ENCODE measurements around the gene EIF5. TPM values are rescaled to one million over a fixed set of nuclear protein-coding genes. Genes with fewer than 3 reads are reported as not detected.
A peak's percentile ranks its signal among the peaks of the same experiment; 100 is the strongest.

Gene EIF5
- total and polyA plus RNA-seq, 3 donors from 2014 or later: 308 to 366 (median 309) TPM

GRCh38 chr14:103292426-103293374, 41.3 kb upstream of the EIF5 start:
- TF ChIP-seq CTCF (IDR thresholded peaks at IDR 0.05) (peak; percentile 83 to 89 (median 83)), POLR2A (IDR thresholded peaks at IDR 0.05) (no peak)
- 31 to 53% methylated on average over 6 to 10 of the region's 10 CpGs for WGBS, 2 donors
- intact Hi-C loops (cut with DNase I; ENCODE audit: low total_unique reads): loop anchor here (10.0 kb wide), 1 partner anchor 188 kb away; no protein-coding TSS in a partner anchor
- no peaks in the 10 kb centered on the region for H3K9me3 ChIP-seq
- DNase-seq: peak; percentile 86
- H3K27ac ChIP-seq: no peak overlapping the region
- H3K27me3 ChIP-seq: no peaks in the 10 kb centered on the region
- no peaks in the 10 kb centered on the region for H3K4me1 ChIP-seq
- H3K4me3 ChIP-seq: no peak overlapping the region
- no peaks in the 10 kb centered on the region for H3K36me3 ChIP-seq (ENCODE audit: low read depth, missing control alignments)

GRCh38 chr14:103293465-103293864, 40.6 kb upstream of the EIF5 start:
- Histone ChIP-seq H3K36me3 (ENCODE audit: low read depth, missing control alignments) (no peaks in the 10 kb centered on the region), H3K4me1 (no peaks in the 10 kb centered on the region), H3K9me3 (no peaks in the 10 kb centered on the region), H3K4me3 (no peak overlapping the region), H3K27me3 (no peaks in the 10 kb centered on the region), H3K27ac (no peak overlapping the region)
- WGBS, 2 donors: 66 to 79% methylated on average over 7 of the region's 7 CpGs
- DNase-seq: no peak
- intact Hi-C loops (cut with DNase I; ENCODE audit: low total_unique reads): loop anchor here (10.0 kb wide), 1 partner anchor 189 kb away; no protein-coding TSS in a partner anchor
- TF ChIP-seq POLR2A (IDR thresholded peaks at IDR 0.05) (no peak), CTCF (IDR thresholded peaks at IDR 0.05) (no peak)

- no peaks in the 10 kb centered on the region for H3K36me3 ChIP-seq (ENCODE audit: low read depth, missing control alignments)
- DNase-seq: no peak
- no peak overlapping the region for H3K4me3 ChIP-seq
- H3K9me3 ChIP-seq: no peaks in the 10 kb centered on the region
- no peak overlapping the region for H3K27ac ChIP-seq
- no peaks in the 10 kb centered on the region for H3K4me1 ChIP-seq
- H3K27me3 ChIP-seq: no peaks in the 10 kb centered on the region
- no peak for TF ChIP-seq CTCF (IDR thresholded peaks at IDR 0.05)
- no peak for TF ChIP-seq POLR2A (IDR thresholded peaks at IDR 0.05)
- intact Hi-C loops (cut with DNase I; ENCODE audit: low total_unique reads): loop anchor here (10.0 kb wide), 1 partner anchor 189 kb away; no protein-coding TSS in a partner anchor
- 88 to 90% methylated on average over 11 of the region's 11 CpGs for WGBS, 2 donors
Measured at GRCh38 chr14:103294091-103294490, 39.9 kb upstream of the EIF5 start.

- H3K4me3 ChIP-seq: no peak overlapping the region
- H3K27me3 ChIP-seq: no peaks in the 10 kb centered on the region
- intact Hi-C loops (cut with DNase I; ENCODE audit: low total_unique reads): loop anchor here (10.0 kb wide), 1 partner anchor 191 kb away; no protein-coding TSS in a partner anchor
- TF ChIP-seq POLR2A (IDR thresholded peaks at IDR 0.05) (no peak), CTCF (IDR thresholded peaks at IDR 0.05) (no peak)
- H3K36me3 ChIP-seq (ENCODE audit: low read depth, missing control alignments): no peaks in the 10 kb centered on the region
- H3K27ac ChIP-seq: no peak overlapping the region
- H3K9me3 ChIP-seq: no peaks in the 10 kb centered on the region
- H3K4me1 ChIP-seq: no peaks in the 10 kb centered on the region
- no peak for DNase-seq
Measured at GRCh38 chr14:103296007-103296406, 38.0 kb upstream of the EIF5 start.
